Type B pancreatic cell (in vitro differentiated cells): ENCODE data around the gene PRKCQ. TPM values are rescaled to one million over a fixed set of nuclear protein-coding genes. Genes with fewer than 3 reads are reported as not detected.

Source experiments
- DNase-seq: peaks from one replicate; pipeline ENCODE4 v3.0.0; 2021; ENCODE audit warnings: mixed read lengths; ENCODE audit not compliant: unreplicated experiment; ENCODE audit errors: extremely low spot score
- H3K27ac Mint-ChIP-seq: 2 replicates; pipeline ENCODE4 v1.8.0; 2021; ENCODE audit warnings: mild to moderate bottlenecking, mixed read lengths
- H3K27me3 Mint-ChIP-seq: 2 replicates; pipeline ENCODE4 v1.8.0; 2021; ENCODE audit warnings: mixed read lengths
- H3K36me3 Mint-ChIP-seq: 2 replicates; pipeline ENCODE4 v1.8.0; 2021; ENCODE audit warnings: mixed read lengths
- H3K4me1 Mint-ChIP-seq: one replicate; pipeline ENCODE4 v1.8.0; 2021; ENCODE audit warnings: mixed read lengths; ENCODE audit not compliant: unreplicated experiment
- H3K4me3 Mint-ChIP-seq: 2 replicates; pipeline ENCODE4 v1.8.0; 2021; ENCODE audit warnings: mild to moderate bottlenecking, mixed read lengths
- H3K9me3 Mint-ChIP-seq: 2 replicates; pipeline ENCODE4 v1.8.0; 2021; ENCODE audit warnings: mixed read lengths
- total RNA-seq: library from RNA; stranded (reverse); gene quantifications from 2 replicates; pipeline ENCODE4 v1.2.1, GENCODE V29; 2021; ENCODE audit warnings: low replicate concordance
- TF ChIP-seq, protein P1 (sequence below): fragments of 200-600 bp; sonication (generic); conservative IDR thresholded peaks from 2 replicates; pipeline ENCODE4 v1.5.0; 2021; ENCODE audit warnings: antibody characterized with exemption, mild to moderate bottlenecking

PRKCQ gene
- total RNA-seq, 1 donor from 2014 or later: 2.0 TPM

DNA sequence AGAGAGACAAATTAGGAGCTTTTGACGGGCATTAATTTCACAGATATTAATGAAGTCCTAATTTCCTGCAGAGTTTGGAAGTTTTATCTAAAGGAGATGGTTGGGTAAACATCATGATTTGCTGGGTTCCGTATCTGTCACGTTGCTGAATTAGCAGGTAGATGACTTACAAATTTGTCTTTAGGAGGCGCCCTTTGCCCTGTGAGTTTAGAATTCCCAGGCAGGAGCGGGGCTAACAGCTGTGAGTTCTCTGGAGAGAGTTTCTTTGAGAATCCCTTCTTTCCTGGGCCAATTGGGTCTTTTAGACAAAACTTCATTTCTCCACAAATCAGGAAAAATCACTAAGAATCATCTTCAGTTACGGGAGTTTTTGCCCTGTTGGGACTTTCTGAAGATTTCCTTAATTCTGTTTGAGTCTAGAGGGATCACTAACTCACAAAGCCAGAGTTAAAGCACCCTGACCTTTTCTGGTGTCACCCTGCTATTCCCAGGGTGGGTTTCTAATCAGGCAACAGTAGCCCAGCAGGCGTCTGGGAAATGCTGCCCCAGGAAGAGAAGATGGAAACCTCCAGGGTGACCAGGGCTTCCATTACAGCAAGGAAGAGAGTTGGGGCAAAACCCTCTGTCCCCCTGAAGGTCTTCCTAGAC lies 63.7 kb downstream of the PRKCQ start:
- Mint-ChIP-seq H3K9me3 (peaks cover under 1% of the 10 kb centered on the region), H3K4me3 (no peak overlapping the region), H3K27me3 (peaks cover 16% of the 10 kb centered on the region), H3K36me3 (peaks cover 2% of the 10 kb centered on the region), H3K4me1 (no peaks in the 10 kb centered on the region), H3K27ac (no peak overlapping the region)
- TF ChIP-seq, protein P1, sequence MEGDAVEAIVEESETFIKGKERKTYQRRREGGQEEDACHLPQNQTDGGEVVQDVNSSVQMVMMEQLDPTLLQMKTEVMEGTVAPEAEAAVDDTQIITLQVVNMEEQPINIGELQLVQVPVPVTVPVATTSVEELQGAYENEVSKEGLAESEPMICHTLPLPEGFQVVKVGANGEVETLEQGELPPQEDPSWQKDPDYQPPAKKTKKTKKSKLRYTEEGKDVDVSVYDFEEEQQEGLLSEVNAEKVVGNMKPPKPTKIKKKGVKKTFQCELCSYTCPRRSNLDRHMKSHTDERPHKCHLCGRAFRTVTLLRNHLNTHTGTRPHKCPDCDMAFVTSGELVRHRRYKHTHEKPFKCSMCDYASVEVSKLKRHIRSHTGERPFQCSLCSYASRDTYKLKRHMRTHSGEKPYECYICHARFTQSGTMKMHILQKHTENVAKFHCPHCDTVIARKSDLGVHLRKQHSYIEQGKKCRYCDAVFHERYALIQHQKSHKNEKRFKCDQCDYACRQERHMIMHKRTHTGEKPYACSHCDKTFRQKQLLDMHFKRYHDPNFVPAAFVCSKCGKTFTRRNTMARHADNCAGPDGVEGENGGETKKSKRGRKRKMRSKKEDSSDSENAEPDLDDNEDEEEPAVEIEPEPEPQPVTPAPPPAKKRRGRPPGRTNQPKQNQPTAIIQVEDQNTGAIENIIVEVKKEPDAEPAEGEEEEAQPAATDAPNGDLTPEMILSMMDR: no peak
- no peak for DNase-seq

DNA sequence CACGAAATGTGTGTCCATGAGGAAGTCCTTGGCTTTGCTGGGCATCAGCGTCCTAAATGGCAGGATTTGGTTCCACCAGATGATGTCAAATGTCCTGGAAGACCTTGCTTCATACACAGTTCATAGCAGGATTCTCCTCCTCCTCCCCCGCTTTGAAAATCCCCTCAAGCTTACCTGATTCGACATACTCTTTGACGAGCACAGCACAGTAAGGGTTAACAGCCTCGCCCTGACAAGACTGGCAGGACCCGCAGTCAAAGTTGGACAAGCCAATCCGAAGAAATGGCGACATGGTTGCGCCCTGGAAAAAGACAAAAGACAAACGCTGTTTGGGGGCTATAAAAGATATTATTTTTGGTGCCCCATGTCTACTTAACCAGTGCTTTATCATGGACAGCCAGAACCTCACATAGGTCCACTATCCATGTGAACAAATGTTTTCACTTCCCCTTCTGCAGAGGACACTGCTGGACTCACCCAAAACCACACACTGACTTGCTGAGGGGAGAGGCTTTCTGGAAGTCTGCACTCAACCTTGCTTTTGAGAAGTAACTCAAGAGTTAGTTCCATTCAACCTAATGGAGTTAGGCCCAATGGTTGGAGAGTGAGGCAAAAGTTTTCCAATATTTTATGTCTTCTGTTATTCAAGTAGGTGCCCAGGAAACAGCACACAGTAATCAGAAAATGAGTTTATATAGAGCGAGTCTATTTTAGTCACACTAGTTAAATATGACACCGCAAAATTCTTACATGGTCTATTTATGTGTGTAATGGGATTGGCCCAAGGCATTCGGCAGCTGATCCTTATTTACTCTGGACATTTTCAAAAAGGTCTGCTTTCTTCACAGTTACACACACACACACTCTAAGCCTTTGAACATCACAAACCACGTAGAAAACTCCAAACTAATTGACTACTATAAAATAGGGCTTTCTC lies 65.0 kb downstream of the PRKCQ start:
- Mint-ChIP-seq H3K27me3 (peaks cover 12% of the 10 kb centered on the region), H3K36me3 (peaks cover 4% of the 10 kb centered on the region), H3K9me3 (peaks cover 8% of the 10 kb centered on the region), H3K4me3 (no peak overlapping the region), H3K4me1 (no peaks in the 10 kb centered on the region), H3K27ac (no peak overlapping the region)
- TF ChIP-seq, protein P1: no peak
- DNase-seq: no peak

DNA sequence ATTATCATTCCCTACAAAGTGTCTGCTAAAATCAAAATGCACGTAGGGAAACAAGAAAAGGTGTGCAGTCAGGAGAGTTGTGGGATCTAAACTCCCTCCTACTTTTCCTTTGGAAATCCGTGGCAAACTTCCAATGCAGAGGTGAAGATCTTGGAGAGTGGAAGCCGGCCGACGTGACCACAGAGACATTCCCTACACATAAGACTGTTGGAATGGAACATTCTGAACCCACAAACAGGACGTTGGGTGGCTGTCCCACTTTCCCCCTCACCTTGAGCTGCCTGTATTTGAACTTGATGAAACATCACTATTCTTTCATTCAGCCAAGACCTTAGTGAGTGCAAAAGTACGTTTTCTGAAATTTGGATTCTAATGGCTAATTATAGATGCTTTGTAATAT lies 65.9 kb downstream of the PRKCQ start:
- H3K27me3 Mint-ChIP-seq: peaks cover 10% of the 10 kb centered on the region
- no peaks in the 10 kb centered on the region for H3K4me1 Mint-ChIP-seq
- H3K27ac Mint-ChIP-seq: no peak overlapping the region
- H3K9me3 Mint-ChIP-seq: peaks cover 8% of the 10 kb centered on the region
- H3K4me3 Mint-ChIP-seq: no peak overlapping the region
- no peak for DNase-seq
- H3K36me3 Mint-ChIP-seq: peaks cover 4% of the 10 kb centered on the region
- TF ChIP-seq, protein P1: no peak

DNA sequence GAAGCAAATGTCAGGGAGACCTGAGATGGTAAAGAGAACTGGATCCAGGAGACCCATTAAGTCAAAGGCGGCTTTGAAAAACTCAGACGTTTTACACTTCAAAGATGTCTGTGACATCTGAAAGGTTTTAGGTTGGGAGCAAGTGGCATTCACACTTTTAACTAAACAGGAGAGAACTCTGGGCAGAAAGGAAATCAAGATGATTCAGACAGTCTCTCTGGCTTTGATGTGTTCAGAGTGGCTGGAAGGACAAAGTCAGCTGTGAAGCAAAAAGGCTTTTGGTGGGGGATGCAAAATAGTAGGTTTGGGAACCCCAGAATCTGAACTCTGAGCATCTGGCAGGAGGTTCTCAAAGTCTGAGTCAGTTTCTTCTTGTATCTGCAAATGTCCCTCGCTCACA lies 66.6 kb downstream of the PRKCQ start:
- H3K4me3 Mint-ChIP-seq: no peak overlapping the region
- peaks cover 4% of the 10 kb centered on the region for H3K36me3 Mint-ChIP-seq
- H3K27me3 Mint-ChIP-seq: peaks cover 10% of the 10 kb centered on the region

DNA sequence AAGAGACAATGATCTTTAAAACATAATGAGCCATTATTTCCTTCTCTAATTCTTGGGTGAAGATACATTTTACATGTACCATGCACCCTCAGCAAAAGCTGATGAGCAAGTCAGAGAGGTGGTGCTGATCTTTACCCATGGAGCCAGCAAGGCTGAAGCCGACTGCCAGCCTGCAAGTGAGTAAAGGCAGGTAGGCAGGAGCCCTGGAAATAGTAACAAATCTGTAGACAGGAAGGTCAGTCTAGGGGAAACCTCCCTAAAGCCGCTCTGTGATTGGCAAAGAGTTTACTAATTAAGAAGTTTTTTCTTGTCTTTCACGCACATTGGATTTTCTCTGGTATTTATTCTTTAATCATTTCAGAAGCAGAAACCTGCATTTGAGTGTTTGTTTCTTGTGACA lies 67.9 kb downstream of the PRKCQ start:
- Mint-ChIP-seq H3K4me3 (no peak overlapping the region), H3K27me3 (peaks cover 10% of the 10 kb centered on the region), H3K36me3 (peaks cover 4% of the 10 kb centered on the region), H3K27ac (no peak overlapping the region), H3K9me3 (peaks cover 8% of the 10 kb centered on the region), H3K4me1 (no peaks in the 10 kb centered on the region)
- TF ChIP-seq, protein P1: no peak
- DNase-seq: no peak

More for the DNA sequence above, 66.6 kb downstream of the PRKCQ start:
- H3K9me3 Mint-ChIP-seq: peaks cover 8% of the 10 kb centered on the region
- no peak for DNase-seq
- no peaks in the 10 kb centered on the region for H3K4me1 Mint-ChIP-seq
- TF ChIP-seq, protein P1: no peak
- no peak overlapping the region for H3K27ac Mint-ChIP-seq
